ENCODE results near the gene DENND1A.

GRCh38 chr9:123967323-123967722, 37.4 kb upstream of the DENND1A start:
- TF ChIP-seq CTCF (IDR thresholded peaks at IDR 0.05) (no peak), POLR2A (IDR thresholded peaks at IDR 0.05) (no peak)

Measured in adrenal gland (tissue), 5 donors.